Sigmoid colon (tissue), 3 donors: ENCODE data around the gene LPCAT1.

Experiments used
- POLR2A ChIP-seq, 2 donors: fragments of 450-650 bp; IDR thresholded peaks; one replicate each; pipeline ENCODE4 v1.6.1; 2016; ENCODE audit warnings: antibody characterized with exemption in 2 of 2, mild to moderate bottlenecking in 2 of 2, moderate library complexity in 2 of 2
- TF ChIP-seq, protein P1 (sequence below), 4 experiments: fragments of 450-650 bp in 3 of 4; fragments of 200-600 bp in 1 of 4; IDR thresholded peaks; one replicate each; pipeline ENCODE4 v1.5.1; 2016 to 2019; ENCODE audit warnings: antibody characterized with exemption in 4 of 4, mild to moderate bottlenecking in 3 of 4, moderate library complexity in 2 of 4

- no peak for TF ChIP-seq POLR2A (IDR thresholded peaks at IDR 0.05)
- TF ChIP-seq, protein P1, sequence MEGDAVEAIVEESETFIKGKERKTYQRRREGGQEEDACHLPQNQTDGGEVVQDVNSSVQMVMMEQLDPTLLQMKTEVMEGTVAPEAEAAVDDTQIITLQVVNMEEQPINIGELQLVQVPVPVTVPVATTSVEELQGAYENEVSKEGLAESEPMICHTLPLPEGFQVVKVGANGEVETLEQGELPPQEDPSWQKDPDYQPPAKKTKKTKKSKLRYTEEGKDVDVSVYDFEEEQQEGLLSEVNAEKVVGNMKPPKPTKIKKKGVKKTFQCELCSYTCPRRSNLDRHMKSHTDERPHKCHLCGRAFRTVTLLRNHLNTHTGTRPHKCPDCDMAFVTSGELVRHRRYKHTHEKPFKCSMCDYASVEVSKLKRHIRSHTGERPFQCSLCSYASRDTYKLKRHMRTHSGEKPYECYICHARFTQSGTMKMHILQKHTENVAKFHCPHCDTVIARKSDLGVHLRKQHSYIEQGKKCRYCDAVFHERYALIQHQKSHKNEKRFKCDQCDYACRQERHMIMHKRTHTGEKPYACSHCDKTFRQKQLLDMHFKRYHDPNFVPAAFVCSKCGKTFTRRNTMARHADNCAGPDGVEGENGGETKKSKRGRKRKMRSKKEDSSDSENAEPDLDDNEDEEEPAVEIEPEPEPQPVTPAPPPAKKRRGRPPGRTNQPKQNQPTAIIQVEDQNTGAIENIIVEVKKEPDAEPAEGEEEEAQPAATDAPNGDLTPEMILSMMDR (IDR thresholded peaks at IDR 0.05), result no peak
Observed at GRCh38 chr5:1448511-1449011, 75.2 kb downstream of the LPCAT1 start.
